AG04449 (cell line): ENCODE measurements around the gene RDH14.

Source experiments
- CTCF ChIA-PET: fragments of 350-600 bp; formaldehyde crosslinking; extraction: SDS; loops from one replicate; lab custom pipeline; 2021; ENCODE audit warnings: antibody characterized with exemption; lab: Yijun Ruan, JAX
- POLR2A ChIA-PET: fragments of 400-600, 350-600 bp; formaldehyde crosslinking; extraction: SDS; loops from one replicate; lab custom pipeline; 2020; ENCODE audit warnings: antibody characterized with exemption, inconsistent platforms; lab: Yijun Ruan, JAX
- DNase-seq: peaks from one replicate; pipeline ENCODE4 v3.0.0-alpha.2; 2010; ENCODE audit warnings: low read depth, low spot score
- H3K4me3 ChIP-seq: 2 replicates; pipeline ENCODE4 v1.5.1; 2011; ENCODE audit warnings: low read depth, mild to moderate bottlenecking, control low read depth, low read length
- TF ChIP-seq, protein P1 (sequence below): IDR thresholded peaks from one replicate; pipeline ENCODE4 v1.5.1; 2011; ENCODE audit warnings: mild to moderate bottlenecking, moderate library complexity, low read length, control low read depth, inconsistent platforms; ENCODE audit not compliant: insufficient read depth; ENCODE audit errors: missing control alignments

Gene RDH14

DNA sequence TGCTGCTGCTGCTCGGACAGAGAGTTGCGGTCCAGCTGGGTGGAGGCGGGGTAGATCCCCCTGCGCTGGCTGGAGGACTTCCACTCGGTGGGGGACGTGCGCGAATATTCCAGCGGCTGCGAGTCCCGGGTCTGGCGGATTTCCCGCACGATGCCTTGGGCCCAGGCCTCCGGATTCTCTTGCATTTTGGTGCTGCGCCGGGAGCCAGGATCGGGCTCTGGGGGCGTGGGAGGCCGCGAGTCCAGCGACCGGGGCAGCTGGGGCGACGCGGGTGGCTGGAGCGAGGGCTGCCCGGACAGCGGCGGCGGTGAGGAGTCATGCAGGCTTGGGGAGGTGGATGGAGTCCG is 24.1 kb upstream of the RDH14 start:
- ChIA-PET POLR2A (no interaction called here), CTCF (interaction anchor here (1.5 kb wide), 1 partner anchor 64 kb away, joined by 3 read pairs; no protein-coding TSS in a partner anchor)
- no peak for DNase-seq
- TF ChIP-seq, protein P1, sequence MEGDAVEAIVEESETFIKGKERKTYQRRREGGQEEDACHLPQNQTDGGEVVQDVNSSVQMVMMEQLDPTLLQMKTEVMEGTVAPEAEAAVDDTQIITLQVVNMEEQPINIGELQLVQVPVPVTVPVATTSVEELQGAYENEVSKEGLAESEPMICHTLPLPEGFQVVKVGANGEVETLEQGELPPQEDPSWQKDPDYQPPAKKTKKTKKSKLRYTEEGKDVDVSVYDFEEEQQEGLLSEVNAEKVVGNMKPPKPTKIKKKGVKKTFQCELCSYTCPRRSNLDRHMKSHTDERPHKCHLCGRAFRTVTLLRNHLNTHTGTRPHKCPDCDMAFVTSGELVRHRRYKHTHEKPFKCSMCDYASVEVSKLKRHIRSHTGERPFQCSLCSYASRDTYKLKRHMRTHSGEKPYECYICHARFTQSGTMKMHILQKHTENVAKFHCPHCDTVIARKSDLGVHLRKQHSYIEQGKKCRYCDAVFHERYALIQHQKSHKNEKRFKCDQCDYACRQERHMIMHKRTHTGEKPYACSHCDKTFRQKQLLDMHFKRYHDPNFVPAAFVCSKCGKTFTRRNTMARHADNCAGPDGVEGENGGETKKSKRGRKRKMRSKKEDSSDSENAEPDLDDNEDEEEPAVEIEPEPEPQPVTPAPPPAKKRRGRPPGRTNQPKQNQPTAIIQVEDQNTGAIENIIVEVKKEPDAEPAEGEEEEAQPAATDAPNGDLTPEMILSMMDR = no peak
- H3K4me3 ChIP-seq = no peak overlapping the region

DNA sequence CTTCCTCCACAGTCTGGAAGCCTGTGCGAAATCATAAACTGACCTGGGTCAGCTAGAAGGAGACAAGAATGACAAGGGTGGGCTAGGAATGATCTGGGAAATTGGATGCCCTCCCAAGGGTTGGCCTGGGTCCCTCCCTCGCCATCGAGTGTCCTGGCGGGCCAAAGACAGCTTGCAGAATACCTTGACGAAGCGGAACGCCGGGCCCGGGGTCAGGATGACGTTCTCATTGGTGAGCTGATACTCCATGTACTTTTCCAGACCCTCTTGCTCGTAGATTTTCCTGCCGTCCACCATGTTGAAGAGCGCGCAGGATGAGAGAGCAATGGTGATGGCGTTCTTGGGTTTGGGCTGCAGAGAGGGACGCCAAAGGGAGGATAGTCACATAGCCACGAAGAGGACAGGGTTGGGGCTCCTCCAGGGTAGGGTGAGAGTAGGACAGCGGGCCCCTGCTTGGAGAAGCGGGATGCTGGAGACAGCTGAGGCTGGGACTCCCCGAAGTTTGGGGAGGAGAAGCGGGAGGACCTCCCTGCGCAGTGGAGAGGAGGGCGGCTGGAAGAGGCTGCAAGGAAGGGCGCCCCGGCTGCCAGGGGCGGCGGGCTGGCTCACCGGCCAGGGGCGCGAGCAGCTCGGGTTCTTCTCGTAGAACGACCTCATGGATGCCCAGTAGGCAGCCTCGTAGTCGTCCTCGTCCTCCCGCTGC is 23.6 kb upstream of the RDH14 start:
- no peak for DNase-seq
- ChIA-PET CTCF (interaction anchor here (1.5 kb wide), 1 partner anchor 63 kb away, joined by 3 read pairs; no protein-coding TSS in a partner anchor), POLR2A (no interaction called here)
- no peak overlapping the region for H3K4me3 ChIP-seq
- TF ChIP-seq, protein P1 = no peak

DNA sequence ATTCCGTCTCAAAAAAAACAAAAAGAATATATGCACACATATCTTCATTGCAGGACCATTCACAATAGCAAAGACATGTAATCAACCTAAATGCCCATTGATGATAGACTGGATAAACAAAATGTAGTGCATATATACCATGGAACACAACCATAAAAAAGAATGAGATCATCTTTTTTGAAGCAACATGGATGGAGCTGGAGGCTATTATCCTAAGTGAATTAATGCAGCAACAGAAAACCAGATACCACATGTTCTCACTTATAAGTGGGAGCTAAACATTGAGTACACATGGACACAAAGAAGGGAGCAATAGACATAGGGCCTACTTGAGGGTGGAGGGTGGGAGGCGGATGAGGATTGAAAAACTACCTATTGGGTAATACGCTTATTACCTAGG is 20.2 kb upstream of the RDH14 start:
- ChIA-PET CTCF (no interaction called here), POLR2A (no interaction called here)
- TF ChIP-seq, protein P1 = no peak
- H3K4me3 ChIP-seq = no peak overlapping the region
- no peak for DNase-seq

DNA sequence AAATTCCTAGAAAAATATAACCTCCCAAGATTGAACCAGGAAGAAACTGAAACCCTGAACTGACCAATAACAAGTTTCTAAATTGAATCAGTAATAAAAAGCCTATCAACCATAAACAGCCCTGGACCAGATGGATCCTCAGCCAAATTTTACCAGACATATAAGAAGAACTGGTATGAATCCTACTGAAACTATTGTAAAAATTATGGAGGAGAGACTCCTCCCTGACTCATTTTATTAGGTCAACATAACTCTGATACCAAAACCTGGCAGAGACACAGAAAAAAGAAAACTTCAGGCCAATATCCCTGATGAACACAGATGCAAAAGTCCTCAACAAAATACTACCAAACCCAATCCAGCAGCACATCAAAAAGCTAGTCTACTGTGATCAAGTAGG is 17.6 kb upstream of the RDH14 start:
- TF ChIP-seq, protein P1 = no peak
- CTCF ChIA-PET = interaction anchor here (1.1 to 1.2 kb wide), 2 partner anchors 18 to 49 kb away, joined by 3 read pairs; partner anchors contain the start of gene RDH14
- DNase-seq = no peak
- no peak overlapping the region for H3K4me3 ChIP-seq
- POLR2A ChIA-PET = no interaction called here

DNA sequence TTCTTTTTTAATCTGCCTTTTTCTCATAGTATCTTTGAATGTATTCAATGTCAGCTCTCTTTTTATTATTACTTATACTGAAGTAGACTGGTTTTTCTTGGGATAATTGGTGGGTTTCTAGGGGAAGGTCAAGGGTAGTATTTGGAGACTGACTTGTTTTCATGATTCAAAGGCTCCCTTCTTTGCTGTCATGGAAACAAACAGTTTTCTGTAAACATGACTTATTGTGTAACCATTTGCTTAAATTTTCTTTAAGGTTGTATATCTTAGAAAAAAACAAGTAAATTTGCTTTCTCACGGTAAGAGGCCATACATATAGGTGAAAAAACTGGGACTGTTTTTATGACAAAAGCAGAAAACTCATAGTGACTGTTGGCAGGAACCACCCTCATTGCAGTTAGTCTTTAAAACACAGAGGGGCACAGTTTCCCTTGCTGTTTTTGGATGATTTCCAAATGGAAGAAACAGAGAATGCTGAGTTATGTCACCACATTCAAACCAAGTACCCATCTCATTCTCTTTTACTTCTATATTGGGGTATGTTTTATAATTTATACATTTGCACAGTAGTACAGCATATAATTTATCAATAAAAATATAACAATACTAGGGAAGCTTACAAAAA is 5.8 kb upstream of the RDH14 start:
- TF ChIP-seq, protein P1 = no peak
- DNase-seq = no peak
- CTCF ChIA-PET = interaction anchor here (1.0 kb wide), 1 partner anchor 20 kb away, joined by 3 read pairs; no protein-coding TSS in a partner anchor
- POLR2A ChIA-PET = no interaction called here
- H3K4me3 ChIP-seq = no peak overlapping the region

DNA sequence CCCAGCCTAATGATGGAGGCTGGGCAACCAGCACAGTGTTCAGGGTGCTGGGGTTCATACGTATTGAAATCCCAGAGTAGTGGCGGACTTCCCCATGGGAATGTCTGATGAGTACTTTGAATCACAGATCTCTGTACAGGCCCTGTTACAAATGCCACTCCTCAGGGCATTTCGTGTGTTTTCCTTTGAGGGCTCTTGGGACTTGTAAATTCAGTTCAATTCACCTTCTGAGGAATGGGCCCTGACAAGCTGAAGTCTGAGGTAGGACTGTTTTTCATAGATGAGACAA is 288 bp upstream of the RDH14 start:
- CTCF ChIA-PET = interaction anchor here (0.6 to 1.8 kb wide), 4 partner anchors 10 to 95 kb away, joined by 3 to 6 read pairs (median 4); no protein-coding TSS in a partner anchor
- POLR2A ChIA-PET = interaction anchor here (0.6 to 2.0 kb wide), 4 partner anchors 12 to 798 kb away, joined by 3 to 5 read pairs (median 4); partner anchors contain the start of gene OSR1
- no peak for DNase-seq
- peak overlapping the region; percentile 74 for H3K4me3 ChIP-seq
- TF ChIP-seq, protein P1 = no peak
